ENCODE data around the gene CRADD.

CRADD gene

DNA sequence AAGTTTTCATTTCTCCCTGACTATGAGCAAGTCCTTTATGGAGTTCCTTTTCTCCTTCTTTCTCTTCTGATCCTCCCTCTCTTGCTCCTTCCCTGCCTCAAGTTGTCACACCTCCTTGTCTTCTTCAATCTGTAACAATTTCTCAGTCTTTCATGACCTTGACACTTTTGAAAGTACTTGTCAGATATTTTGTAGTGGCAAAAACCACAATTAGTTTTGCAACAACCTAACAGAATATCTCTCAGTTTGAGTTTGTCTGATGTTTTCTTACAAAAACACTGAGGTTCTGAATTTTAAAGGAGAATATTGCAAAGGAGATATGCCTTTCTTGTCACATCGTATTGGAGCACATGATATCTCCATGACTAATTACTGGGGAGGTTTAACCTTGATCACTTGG, 4.1 kb upstream of the CRADD start:
- DNase-seq, result no peak

DNA sequence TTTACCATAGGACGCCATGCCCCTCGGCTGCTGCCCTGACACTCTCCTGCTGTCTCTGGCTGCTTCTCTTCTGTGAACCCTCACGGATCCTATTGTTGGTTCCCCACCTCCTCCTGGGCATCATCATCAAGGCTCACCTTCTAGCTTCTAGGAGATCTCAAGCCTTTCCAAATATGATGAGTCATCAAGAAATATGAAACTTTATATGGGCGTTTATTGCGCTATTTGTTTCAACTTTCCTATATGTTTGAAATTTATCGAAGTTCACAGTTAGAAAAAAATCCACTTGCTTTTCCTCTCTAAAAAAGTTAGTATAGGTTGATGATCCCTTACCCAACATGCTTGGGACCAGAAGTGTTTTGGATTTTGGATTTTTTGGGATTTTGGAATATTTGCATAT, 2.8 kb upstream of the CRADD start:
- no peak for DNase-seq

DNA sequence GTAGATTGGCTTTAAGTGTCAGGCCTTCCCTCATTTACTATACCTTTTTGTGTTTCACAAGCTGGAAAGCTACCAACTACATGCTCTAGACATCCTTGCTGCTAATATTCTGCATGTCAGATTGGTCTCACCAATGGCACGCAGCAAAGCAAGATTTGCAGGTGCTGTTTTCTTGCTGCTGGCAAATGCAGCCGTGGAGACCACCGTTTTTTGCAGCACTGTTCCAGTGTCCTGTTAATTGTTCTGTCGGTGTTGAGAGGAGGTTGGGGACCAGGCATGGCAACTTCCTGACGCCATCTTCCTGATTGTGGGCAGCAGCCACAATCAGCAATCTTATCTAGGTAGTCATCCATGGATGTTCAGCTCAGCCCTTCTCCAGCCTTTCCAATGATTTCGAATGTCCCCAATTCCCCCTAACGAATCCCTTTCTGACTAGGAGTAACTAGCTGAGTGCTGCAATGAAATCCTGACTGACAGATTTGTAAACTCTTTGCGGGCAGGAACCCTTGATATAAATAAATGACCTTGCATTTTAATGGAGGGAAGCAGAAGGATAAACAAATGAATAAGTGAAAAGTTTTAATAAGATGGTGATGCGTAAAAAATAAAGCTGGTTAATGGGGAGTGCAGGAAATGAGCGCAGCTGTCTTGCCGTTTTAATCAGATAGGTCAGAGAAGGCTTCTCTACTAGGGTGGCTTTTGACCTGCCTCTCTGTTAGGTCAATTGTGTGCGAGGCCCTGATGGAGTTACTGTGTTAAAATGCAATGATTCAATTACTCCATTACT, 574 bp upstream of the CRADD start:
- no peak for DNase-seq

DNA sequence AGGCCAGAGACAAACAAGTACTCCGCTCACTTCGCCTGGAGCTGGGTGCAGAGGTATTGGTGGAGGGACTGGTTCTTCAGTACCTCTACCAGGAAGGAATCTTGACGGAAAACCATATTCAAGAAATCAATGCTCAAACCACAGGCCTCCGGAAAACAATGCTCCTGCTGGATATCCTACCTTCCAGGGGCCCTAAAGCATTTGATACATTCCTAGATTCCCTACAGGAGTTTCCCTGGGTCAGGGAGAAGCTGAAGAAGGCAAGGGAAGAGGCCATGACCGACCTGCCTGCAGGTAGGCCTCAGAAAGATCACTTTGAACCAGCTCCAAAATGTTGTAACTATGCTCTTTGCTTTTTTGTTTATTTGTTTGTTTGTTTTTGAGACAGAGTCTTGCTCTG, 1.6 kb downstream of the CRADD start:
- DNase-seq, result no peak

DNA sequence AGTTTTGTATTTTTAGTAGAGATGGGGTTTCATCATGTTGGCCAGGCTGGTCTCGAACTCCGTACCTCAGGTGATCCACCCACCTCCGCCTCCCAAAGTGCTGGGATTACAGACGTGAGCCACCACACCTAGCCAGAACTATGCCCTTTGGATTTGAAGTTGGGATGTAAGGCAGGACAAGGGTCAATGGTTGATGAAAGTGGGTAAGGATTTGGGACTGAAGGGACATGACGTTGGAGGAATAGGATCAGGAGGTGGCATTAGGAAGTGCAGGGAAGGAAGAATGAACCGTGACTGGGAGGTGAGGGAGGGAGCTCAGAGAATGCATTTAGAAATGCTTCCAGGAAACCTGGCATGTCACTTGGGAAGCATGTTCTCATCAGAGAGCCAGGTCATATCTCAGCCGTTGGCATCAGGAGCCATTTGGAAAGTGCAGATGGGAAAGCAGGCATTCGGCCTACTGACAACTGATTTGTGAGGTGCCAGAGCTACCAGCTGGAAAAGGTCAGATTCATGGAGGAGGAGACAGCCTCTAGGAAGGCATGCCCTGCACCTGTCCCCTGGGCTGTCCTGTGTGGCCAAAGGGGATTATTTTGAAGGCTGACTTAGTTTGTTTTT, 2.2 kb downstream of the CRADD start:
- no peak for DNase-seq

DNA sequence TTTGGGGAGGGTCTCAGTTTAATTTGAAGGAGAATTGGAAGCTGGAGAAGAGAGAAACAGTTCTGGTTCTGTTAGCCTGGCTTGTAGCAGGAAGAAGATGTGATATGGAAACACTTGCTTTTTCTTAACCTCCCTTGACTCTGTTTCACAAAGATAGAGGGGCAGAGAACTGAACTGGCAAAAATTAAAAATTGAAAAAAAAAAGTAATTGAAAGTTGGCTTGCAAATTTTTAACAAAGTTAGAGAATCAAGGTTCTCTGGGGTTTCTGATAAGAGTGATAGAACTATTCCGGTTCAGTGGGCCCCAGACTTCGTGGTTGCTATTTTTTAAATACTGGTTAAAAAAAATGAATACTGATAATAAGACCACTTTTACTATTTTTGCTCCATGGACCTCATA, 2.8 kb downstream of the CRADD start:
- no peak for DNase-seq

DNA sequence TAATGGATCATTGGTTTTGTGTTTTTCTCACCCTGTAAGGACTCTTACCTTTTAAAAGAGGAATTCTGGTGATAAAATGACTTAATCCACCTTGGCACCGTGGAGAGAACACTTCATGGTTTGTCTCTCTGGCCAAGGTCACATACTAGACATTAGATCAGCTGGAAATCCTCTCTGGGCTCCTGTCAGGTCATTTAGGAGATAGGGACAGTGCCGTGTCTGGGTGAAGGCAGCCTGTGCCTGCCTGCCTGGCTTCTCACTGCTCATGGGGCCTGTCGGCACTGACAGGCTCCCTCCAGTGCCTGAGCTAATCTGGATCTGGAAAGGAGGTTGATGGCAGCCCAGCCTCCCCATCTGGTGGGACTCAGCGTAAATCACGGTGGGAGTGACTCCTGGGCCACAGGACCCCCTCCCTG, 5.7 kb downstream of the CRADD start:
- DNase-seq, result no peak

DNA sequence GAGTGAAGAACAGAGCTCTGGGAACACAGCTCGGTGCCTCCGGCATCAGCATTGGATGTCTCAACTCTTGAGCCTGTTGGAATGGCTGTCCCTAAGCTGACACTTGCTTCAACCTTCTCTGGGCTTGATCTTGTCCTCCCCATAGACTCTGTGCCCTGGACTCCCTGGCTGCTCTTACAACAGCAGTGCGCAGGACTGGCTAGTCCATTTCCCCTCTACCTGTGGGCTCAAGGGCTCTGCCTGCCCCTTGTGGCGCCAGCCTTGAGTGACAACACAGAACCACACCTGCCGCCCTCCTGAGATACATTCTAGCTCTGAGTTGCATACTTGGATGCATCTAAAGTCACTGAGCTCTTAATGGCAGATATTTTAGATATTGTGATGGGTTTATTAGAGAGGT, 6.2 kb downstream of the CRADD start:
- DNase-seq, result no peak

DNA sequence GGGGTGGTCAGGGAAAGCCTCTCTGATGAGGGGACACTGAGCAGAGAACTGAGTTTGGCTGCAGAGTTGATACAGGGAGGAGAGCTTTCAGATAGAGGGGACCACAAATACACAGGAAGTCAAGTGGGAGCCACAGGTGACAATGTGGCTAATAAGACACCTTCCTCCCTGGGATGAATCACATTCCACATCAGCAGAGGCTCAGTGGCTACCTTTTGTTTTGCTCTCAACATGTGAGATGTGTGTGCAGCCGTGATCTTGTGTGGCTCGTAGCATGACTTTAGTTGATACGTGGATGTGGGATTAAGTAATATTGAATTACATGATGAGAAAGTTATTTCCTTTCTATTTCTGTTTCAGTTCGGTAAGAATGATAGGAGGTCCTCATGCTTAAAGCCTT, 7.5 kb downstream of the CRADD start:
- no peak for DNase-seq

DNA sequence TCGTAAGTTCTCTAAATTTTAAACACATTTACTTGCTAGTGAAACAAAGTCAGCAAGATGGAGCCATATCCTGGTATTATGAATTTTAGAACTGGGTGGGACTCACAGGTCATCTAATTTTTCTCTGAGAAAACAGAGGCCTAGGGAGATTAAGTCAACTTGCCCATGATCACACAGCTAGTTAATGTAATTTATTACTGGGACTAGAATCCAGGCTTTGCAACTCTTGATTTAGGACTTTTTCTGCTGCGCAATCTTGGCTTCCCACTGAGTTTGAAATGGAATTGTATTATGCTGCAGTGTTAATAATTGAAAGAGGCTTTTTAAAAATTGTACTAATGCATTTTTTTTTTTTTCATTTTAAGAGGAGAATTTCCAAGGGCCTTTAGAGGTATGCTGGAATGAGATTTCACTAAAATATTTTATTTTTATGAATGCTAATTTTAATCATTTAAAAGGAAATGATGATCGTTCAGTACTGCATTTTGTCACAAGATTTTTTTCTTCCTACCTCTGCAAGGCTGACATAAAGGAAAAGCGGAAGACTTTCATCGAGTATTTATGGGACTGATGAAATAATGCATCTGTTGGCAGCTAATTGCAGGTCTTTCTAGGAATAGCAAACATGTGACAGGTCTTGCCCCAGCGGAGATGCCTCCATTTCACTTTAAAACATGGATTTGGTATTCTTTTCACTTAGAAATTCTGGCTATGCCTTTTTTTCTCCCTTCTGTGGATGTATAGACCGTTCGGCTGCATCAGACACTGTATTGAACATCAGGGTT, 9.6 kb downstream of the CRADD start:
- DNase-seq, result no peak

DNA sequence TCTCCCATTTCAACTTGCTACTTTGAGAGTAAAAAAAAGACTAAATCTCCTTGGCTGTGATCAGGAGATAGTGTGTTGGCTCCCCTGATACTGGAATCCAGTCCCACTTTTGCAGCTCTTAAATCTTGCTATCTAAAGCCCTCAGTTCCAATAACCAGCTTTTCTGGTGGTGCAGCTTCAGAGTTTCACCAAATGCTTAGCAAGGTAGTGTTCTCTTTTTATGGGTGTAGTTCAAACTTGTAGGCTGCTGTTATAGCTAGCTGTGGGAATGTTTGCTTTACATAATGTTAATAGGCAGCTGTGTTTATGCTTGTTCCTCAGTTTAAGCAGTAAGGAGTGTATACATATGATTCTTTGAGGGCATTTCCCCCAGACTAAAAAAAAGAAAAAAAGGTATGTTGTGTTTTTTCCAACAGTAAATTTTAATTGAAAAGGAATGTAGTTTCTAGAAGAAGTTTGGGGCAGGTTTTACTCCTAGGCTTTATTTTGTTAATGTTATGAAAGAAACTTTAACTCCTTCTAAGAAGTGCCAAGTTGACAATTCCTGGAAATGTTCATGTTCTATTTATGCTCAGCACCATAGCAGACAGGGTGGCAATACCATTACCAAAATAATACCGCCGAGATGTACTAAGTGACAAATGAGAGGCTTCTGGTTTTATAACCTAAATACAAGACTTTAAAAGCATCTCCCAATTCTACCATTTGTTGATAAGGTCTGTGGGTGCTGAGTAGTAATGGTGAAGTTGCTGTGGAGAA, 12.1 kb downstream of the CRADD start:
- DNase-seq, result no peak

DNA sequence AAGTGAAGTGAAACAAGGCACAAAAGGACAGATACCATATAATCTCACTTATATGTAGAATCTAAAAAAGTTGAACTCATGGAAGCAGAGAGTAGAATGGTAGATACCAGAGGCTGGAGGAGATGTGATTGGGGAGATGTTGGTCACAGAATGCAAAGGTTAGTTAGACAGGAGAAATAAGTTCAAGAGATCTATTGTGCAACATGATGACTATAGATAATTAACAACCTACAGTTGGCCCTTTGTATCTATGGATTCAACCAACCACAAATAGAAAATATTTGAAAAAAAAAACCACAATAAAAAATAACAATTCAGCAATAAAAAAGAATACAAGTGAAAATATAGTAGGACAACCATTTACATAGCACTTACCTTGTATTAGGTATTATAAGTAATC, 19.3 kb downstream of the CRADD start:
- no peak for DNase-seq

DNA sequence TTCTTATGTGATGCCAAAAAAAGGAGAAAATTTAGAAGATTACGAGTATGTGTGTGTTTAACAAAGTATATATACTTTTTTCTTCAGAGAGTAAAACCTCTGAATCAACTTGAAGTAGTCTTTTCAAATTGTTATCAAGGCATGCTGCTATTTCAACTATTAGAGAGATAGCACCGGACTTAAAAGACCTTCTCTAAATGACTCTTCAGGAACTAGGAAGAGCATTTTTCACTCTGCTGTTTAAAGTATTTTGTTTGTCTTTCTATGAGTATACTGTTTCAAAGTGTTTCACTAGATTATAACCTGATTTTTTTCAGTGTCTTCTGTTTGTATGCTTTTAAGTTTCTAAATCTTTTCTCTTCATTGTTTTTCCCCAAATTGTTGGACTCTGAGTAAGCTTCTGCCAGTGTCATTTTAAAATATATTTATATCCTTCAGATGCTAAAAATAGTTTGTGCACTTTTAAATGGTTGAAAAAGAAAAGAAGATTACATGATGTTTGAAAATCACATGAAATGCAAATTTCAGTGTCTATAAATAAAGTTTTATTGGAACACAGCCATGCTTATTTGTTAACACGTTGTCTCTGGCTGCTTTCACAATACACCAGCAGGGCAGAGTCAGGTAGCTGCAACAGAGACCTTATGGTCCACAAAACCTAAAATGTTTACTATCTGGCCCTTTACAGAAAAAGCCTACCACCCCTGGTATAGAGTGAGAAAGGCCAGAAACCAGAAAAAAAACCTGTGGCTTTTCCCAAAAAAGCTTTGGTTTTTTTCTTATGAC, 21.3 kb downstream of the CRADD start:
- DNase-seq, result no peak

DNA sequence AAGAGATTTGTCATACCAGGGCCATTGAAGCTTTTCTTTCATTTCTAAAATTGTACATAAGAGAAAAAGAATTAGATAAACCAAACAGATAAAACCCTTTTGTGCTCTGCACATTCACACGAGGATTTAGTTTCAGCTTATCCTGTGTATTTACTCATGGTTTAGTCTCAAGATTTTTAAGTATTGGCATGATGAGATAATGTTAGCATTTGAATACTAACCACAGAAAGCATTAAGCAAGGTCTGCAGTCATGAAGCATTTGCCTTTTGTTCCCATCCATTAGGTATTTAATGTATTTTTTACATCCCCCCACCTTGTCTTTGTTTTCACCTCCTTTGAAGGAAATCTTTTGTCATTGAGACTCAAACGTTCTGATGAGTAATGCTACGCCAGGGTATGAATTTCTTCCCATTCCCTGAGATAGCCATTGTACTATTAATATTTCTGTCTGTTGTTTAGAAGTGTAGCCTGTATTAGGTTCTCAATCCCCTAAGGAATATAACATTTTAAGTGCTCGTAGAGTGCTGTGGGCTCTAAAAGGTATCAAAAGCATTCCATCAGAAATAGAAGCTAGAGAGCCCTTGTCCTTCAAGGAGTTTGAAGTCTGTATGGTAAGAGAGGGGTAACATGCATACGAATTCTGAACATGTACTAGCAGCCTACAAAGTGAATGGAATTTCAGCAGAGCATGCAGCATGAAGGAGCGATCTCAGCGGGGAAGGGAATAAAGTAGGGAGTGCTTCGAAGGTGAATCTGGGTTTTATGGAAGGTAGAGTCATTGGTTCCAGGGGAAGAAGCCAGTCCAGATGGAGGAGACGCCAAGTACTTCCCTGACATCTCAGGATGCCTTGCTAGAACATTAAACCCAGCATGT, 22.3 kb downstream of the CRADD start:
- no peak for DNase-seq

DNA sequence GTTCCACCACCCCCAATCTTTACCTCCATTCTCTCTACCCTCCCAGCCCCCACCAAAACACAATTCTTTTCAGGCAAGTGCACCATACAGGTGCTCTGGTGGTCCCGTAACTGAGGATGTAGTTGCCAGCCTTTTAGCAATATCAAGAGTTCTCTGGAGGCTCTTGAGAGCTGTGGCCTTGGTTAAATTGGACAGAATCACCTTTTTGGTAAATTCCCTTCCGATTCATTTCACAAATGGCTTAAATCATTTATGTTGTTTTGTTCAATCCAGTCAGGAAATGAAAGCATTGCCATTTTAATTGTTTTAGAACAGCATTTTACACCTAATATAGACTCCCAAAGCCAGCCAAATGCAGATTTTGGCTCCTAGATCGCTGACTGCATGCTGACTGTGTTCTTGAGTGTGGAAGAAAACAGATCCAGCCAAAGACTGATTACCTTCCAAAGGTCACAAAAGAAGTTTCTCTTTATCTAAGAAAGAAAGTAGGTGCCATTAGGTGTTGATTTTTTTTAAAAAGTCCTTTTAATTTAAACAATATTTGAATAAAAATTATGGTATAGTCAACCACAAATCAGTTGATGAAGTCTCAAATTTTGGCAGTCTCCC, 25.6 kb downstream of the CRADD start:
- DNase-seq, result no peak

DNA sequence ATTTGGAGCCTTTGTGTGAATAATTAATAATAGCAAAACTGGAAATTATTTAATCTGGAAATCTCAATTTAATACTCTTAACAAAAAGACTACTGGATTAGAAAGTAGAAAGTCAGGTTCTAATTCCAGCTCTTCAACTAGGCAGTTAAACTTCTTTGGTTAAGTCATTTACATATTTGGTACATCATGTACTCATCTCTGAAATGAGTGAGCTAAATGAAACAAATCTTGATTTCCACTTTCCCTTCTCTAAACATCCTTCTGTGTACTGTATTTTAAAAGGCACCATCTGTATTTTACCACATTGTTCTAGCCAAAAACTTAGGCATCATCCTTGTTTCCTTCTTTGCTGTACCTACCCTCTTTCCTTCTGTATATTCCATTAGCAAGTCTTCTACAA, 26.9 kb downstream of the CRADD start:
- DNase-seq, result no peak

DNA sequence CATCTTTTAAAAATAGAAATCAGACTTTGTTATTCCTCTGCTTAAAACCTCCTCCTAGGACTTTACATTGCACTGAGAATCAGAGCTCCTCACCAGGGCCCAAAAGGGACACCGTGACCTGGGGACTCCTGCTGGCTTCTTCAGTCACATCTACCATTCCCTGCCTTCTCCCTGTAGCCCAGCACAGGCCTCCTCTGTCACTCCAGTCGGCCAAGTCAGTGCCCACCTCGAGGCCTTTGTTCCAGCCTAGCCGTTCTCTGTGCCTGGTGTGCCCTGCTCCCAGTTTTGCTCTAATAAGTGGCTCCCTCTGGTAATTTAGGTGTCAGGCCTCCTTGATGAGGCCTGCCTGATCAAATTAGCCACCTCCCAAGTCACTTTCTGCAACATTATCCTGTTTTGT, 27.4 kb downstream of the CRADD start:
- no peak for DNase-seq

DNA sequence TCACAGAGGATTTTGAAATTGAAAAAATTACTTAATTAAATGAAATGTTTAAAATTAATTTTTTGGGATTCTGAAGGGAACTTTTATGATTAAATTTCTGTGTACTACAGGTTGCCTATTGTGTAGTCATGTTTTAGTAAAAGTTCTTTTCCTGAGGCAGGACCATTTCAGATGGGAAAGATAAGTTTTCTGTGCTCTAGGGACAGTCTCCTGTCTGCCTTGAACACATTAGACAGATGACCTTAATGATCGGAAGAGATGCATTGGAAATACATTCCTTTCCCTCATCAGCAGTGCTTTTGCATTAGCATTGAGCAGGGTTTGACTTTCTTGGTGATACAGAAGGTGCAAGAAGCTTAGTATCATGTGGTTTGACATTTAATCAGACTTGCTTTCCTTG, 28.1 kb downstream of the CRADD start:
- DNase-seq, result no peak

DNA sequence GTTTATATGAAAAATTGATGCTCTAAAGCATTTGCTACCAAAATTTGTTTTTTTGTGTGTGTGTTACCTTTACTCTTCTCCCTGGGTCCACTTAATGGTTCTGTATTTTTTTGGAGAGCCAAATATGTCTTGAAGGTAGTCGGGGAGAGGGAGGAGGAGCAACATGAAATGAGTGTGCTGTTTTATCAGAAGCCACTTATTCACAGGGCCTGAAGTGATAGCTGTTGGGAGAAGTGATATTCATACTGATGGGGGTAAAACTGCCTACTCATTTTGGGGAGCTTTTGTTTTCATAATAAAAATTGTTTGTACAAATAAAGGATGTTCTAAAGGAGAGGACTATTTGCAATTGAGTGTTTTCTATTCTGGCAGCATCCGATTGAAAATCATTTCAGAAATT, 29.2 kb downstream of the CRADD start:
- DNase-seq, result no peak

DNA sequence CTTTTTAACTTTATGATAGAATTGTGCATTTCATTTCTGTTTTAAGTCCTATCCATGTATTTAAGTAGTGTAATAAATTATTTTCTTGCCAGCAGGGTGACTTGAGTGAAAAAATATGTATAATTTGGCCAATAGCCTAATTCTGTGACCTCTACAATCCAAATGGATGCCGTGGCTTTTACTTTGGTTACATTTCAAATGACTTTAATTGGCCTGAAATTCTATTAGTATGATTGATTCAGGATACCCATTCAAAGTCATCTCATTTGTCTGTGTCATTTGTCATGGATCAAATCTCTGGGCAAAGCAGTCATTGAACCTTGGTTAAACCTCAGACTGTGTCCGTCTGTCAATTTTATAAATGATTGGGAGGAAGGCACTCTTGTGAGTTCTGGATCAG, 29.6 kb downstream of the CRADD start:
- DNase-seq, result no peak

DNA sequence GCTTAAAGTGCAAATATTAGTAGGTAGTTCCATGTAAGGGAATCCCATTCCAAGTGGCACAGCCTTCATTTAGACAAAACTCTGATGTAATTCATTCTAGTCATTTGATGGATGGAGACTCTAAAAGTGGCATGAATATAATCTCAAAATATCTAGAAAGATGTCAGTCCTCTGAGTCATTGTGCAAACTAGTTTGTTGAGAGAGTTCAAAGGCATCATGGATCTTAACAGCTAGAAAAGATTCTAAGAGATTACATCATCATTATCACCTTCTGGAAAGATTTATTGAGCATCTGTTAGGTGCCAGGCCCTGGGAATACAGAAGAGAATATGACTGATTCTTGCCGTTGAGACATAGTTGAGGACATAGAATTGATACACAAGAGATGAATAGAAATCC, 30.7 kb downstream of the CRADD start:
- no peak for DNase-seq
